ENCODE results near the gene EMID1.

DNA sequence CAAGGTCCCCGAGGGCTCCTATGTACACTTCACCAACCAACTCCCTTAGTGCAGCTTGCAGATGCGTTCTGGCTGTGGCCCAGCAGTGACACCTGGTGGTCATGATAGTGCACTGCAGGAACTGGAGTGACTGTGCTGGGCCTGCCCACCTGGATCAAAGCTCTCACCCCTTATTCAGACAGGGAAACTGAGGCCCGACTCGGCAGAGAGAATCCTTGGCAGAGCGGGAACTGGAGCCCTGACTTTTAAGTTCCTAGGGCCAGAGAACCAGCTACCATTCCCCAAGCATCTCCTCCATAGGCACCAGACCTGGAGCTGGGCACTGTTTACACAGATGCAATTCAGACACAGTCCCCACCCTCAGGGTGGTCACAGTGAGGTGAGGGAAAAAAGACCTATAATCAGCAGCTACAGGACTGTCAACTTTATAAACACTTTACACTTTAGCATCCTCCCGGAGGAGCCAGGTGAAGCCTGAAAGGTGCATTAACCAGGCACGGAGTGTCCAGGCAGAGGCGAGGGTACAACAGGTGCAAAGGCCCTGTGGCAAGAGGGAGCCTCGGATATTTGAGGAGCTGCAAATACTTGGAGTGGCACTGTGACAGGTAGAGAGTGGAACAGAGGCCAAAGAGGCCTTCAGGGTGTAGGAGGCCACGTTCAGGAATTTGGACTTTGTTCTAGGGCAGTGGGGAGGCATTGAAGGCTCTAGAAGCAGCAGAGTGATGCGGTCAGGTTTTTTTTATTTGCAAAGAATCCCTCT lies 40.1 kb downstream of the EMID1 start:
- no peak for TF ChIP-seq GATA3 (IDR thresholded peaks at IDR 0.05; ENCODE audit: low read depth, low read length)
- no peak for TF ChIP-seq GATA2 (IDR thresholded peaks at IDR 0.05; ENCODE audit: low read depth, low read length)

Data from SH-SY5Y (cell line).